HUES48 (cell line): ENCODE measurements around the gene SERPINH1.

ENCODE experiments used
- H3K27ac ChIP-seq: one replicate; pipeline ENCODE4 v1.7.0; 2013; ENCODE audit warnings: low read depth, low read length, inconsistent platforms
- H3K27me3 ChIP-seq: 2 replicates; pipeline ENCODE4 v1.6.1; 2013; ENCODE audit warnings: mild to moderate bottlenecking, low read length; ENCODE audit not compliant: control insufficient read depth, insufficient read depth
- H3K36me3 ChIP-seq: 2 replicates; pipeline ENCODE4 v1.6.1; 2013; ENCODE audit warnings: low read length; ENCODE audit not compliant: control insufficient read depth, insufficient read depth
- H3K4me1 ChIP-seq: 2 replicates; pipeline ENCODE4 v1.6.1; 2013; ENCODE audit warnings: mild to moderate bottlenecking, low read length; ENCODE audit not compliant: control insufficient read depth, insufficient read depth
- H3K4me3 ChIP-seq: 2 replicates; pipeline ENCODE4 v1.5.1; 2013; ENCODE audit warnings: mild to moderate bottlenecking, low read depth, low read length
- H3K9ac ChIP-seq: 2 replicates; pipeline ENCODE4 v1.6.1; 2013; ENCODE audit warnings: mild to moderate bottlenecking, low read depth, low read length, moderate library complexity
- H3K9me3 ChIP-seq: 2 replicates; pipeline ENCODE4 v1.6.1; 2013; ENCODE audit warnings: low read length; ENCODE audit not compliant: control insufficient read depth, insufficient read depth

SERPINH1 gene

GRCh38 chr11:75533896-75534258 is 28.2 kb upstream of the SERPINH1 start:
- no peaks in the 10 kb centered on the region for H3K36me3 ChIP-seq
- peaks cover 4% of the 10 kb centered on the region for H3K4me1 ChIP-seq
- H3K9ac ChIP-seq, result no peak overlapping the region
- no peaks in the 10 kb centered on the region for H3K27me3 ChIP-seq
- no peak overlapping the region for H3K4me3 ChIP-seq
- no peaks in the 10 kb centered on the region for H3K9me3 ChIP-seq
- no peak overlapping the region for H3K27ac ChIP-seq

- no peaks in the 10 kb centered on the region for H3K9me3 ChIP-seq
- no peaks in the 10 kb centered on the region for H3K36me3 ChIP-seq
- no peaks in the 10 kb centered on the region for H3K27me3 ChIP-seq
- H3K4me3 ChIP-seq, result no peak overlapping the region
- H3K9ac ChIP-seq, result no peak overlapping the region
- H3K4me1 ChIP-seq, result peaks cover 4% of the 10 kb centered on the region
- no peak overlapping the region for H3K27ac ChIP-seq
These were observed 27.6 kb upstream of the SERPINH1 start for GRCh38 chr11:75534259-75535069.

- Histone ChIP-seq H3K4me3 (no peak overlapping the region), H3K9me3 (no peaks in the 10 kb centered on the region), H3K9ac (no peak overlapping the region), H3K4me1 (peaks cover 4% of the 10 kb centered on the region), H3K27me3 (no peaks in the 10 kb centered on the region), H3K36me3 (no peaks in the 10 kb centered on the region), H3K27ac (no peak overlapping the region)
These were observed 27.0 kb upstream of the SERPINH1 start for GRCh38 chr11:75535071-75535470.

GRCh38 chr11:75536786-75537641 is 25.0 kb upstream of the SERPINH1 start:
- peaks cover 3% of the 10 kb centered on the region for H3K4me1 ChIP-seq
- H3K9me3 ChIP-seq, result no peaks in the 10 kb centered on the region
- no peak overlapping the region for H3K27ac ChIP-seq
- H3K36me3 ChIP-seq, result no peaks in the 10 kb centered on the region
- no peaks in the 10 kb centered on the region for H3K27me3 ChIP-seq
- H3K9ac ChIP-seq, result no peak overlapping the region
- no peak overlapping the region for H3K4me3 ChIP-seq

GRCh38 chr11:75537740-75538139 is 24.3 kb upstream of the SERPINH1 start:
- no peaks in the 10 kb centered on the region for H3K4me1 ChIP-seq
- H3K4me3 ChIP-seq, result no peak overlapping the region
- no peaks in the 10 kb centered on the region for H3K9me3 ChIP-seq
- H3K27ac ChIP-seq, result no peak overlapping the region
- no peak overlapping the region for H3K9ac ChIP-seq
- no peaks in the 10 kb centered on the region for H3K36me3 ChIP-seq
- no peaks in the 10 kb centered on the region for H3K27me3 ChIP-seq

- no peak overlapping the region for H3K27ac ChIP-seq
- no peaks in the 10 kb centered on the region for H3K4me1 ChIP-seq
- no peak overlapping the region for H3K9ac ChIP-seq
- H3K36me3 ChIP-seq, result no peaks in the 10 kb centered on the region
- H3K9me3 ChIP-seq, result no peaks in the 10 kb centered on the region
- H3K4me3 ChIP-seq, result no peak overlapping the region
- no peaks in the 10 kb centered on the region for H3K27me3 ChIP-seq
These were observed 23.7 kb upstream of the SERPINH1 start for GRCh38 chr11:75538150-75538942.

- Histone ChIP-seq H3K4me1 (no peaks in the 10 kb centered on the region), H3K27ac (no peak overlapping the region), H3K36me3 (no peaks in the 10 kb centered on the region), H3K9ac (no peak overlapping the region), H3K9me3 (no peaks in the 10 kb centered on the region), H3K4me3 (no peak overlapping the region), H3K27me3 (no peaks in the 10 kb centered on the region)
These were observed 22.4 kb upstream of the SERPINH1 start for GRCh38 chr11:75539459-75540334.

- Histone ChIP-seq H3K36me3 (no peaks in the 10 kb centered on the region), H3K9ac (no peak overlapping the region), H3K27me3 (no peaks in the 10 kb centered on the region), H3K4me1 (no peaks in the 10 kb centered on the region), H3K9me3 (no peaks in the 10 kb centered on the region), H3K27ac (no peak overlapping the region), H3K4me3 (no peak overlapping the region)
These were observed 20.6 kb upstream of the SERPINH1 start for GRCh38 chr11:75541193-75542087.

GRCh38 chr11:75542088-75542438 is 20.0 kb upstream of the SERPINH1 start:
- H3K9me3 ChIP-seq, result no peaks in the 10 kb centered on the region
- H3K36me3 ChIP-seq, result no peaks in the 10 kb centered on the region
- H3K4me1 ChIP-seq, result no peaks in the 10 kb centered on the region
- no peaks in the 10 kb centered on the region for H3K27me3 ChIP-seq
- H3K9ac ChIP-seq, result no peak overlapping the region
- H3K27ac ChIP-seq, result no peak overlapping the region
- no peak overlapping the region for H3K4me3 ChIP-seq
